Measurements from ENCODE around the gene CD19. TPM values are rescaled to one million over a fixed set of nuclear protein-coding genes. Genes with fewer than 3 reads are reported as not detected.
A peak's percentile ranks its signal among the peaks of the same experiment; 100 is the strongest.
"Not testable (repeated sequence)": the region's sequence is repeated elsewhere in the genome, so short reads cannot be mapped to it uniquely, and the experiment has no call there.

CD19 gene
- total and polyA plus RNA-seq, 7 donors: 1.4 to 45.9 TPM; not detected in 5

GRCh38 chr16:28977703-28978662, 46.2 kb downstream of the CD19 start:
- H3K36me3 ChIP-seq: peaks cover 0 to 54% (median 38%) of the 10 kb centered on the region in 4 donors
- no peak overlapping the region for H3K27ac ChIP-seq
- no peak for TF ChIP-seq POLR2A (IDR thresholded peaks at IDR 0.05)
- TF ChIP-seq, protein P1, sequence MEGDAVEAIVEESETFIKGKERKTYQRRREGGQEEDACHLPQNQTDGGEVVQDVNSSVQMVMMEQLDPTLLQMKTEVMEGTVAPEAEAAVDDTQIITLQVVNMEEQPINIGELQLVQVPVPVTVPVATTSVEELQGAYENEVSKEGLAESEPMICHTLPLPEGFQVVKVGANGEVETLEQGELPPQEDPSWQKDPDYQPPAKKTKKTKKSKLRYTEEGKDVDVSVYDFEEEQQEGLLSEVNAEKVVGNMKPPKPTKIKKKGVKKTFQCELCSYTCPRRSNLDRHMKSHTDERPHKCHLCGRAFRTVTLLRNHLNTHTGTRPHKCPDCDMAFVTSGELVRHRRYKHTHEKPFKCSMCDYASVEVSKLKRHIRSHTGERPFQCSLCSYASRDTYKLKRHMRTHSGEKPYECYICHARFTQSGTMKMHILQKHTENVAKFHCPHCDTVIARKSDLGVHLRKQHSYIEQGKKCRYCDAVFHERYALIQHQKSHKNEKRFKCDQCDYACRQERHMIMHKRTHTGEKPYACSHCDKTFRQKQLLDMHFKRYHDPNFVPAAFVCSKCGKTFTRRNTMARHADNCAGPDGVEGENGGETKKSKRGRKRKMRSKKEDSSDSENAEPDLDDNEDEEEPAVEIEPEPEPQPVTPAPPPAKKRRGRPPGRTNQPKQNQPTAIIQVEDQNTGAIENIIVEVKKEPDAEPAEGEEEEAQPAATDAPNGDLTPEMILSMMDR (IDR thresholded peaks at IDR 0.05): peak in 1 of 4 experiments; percentile 11
- H3K4me1 ChIP-seq: peaks cover 0 to 25% (median 16%) of the 10 kb centered on the region in 4 donors
- H3K9me3 ChIP-seq: no peaks in the 10 kb centered on the region
- no peak for DNase-seq
- 72 to 86% methylated on average over 11 of the region's 11 CpGs for WGBS, 2 donors
- no peaks in the 10 kb centered on the region for H3K27me3 ChIP-seq
- no peak overlapping the region for H3K4me3 ChIP-seq
- intact Hi-C loops (cut with DNase I): no loop called here

DNA sequence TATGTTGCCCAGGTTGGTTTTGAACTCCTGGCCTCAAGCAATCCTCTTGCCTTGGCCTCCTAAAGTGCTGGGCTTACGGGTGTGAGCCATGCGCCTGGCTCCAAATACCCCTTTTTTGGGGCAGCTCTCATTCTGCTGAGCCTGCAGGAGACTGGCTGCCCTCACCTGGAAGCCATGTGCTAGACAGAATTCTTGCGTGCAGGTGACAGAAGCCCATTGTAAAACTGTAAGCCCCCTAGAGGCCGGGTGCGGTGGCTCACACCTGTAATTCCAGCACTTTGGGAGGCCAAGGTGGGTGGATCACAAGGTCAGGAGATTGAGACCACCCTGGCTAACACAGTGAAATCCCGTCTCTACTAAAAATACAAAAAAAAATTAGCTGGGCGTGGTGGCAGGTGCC, 48.6 kb downstream of the CD19 start:
- DNase-seq; H3K27ac ChIP-seq; H3K9me3 ChIP-seq; intact Hi-C loops (cut with DNase I); H3K4me3 ChIP-seq; H3K27me3 ChIP-seq: not testable (repeated sequence)
- 87 to 88% methylated on average over 7 of the region's 7 CpGs for WGBS, 2 donors
- Histone ChIP-seq H3K4me1 (peaks cover 0 to 15% (median 8%) of the 10 kb centered on the region in 4 donors), H3K36me3 (peaks cover 0 to 77% (median 50%) of the 10 kb centered on the region in 4 donors)

DNA sequence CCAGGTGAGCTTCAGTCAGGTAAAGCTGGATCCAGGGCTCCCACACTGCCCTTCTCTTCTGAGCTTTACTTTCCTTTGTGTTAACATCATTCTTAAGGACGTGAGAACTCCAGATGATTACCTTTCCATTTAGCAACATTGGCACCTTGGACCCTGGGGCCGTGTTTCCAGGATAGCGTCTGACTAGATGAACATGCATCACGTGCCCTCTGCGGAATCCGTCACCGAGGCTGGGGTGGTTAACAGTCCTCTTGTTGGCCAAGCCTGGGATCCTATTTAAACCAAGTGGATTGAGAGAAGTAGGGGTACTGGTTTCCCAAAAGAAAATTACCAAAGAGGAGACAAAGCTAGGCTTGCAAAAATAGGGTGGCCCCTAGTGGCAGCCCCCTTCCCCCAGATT, 49.2 kb downstream of the CD19 start:
- Histone ChIP-seq H3K9me3 (no peaks in the 10 kb centered on the region), H3K4me3 (no peak overlapping the region), H3K4me1 (peaks cover 0 to 9% (median 2%) of the 10 kb centered on the region in 4 donors), H3K27ac (no peak overlapping the region), H3K36me3 (peaks cover 0 to 83% (median 53%) of the 10 kb centered on the region in 4 donors), H3K27me3 (no peaks in the 10 kb centered on the region)
- intact Hi-C loops (cut with DNase I): no loop called here
- TF ChIP-seq POLR2A (IDR thresholded peaks at IDR 0.05) (no peak), POLR2AphosphoS5 (IDR thresholded peaks at IDR 0.05) (no peak), EP300 (IDR thresholded peaks at IDR 0.05) (no peak)
- TF ChIP-seq, protein P1 (IDR thresholded peaks at IDR 0.05): no peak
- 96 to 97% methylated on average over 7 of the region's 7 CpGs for WGBS, 2 donors
- no peak for DNase-seq

DNA sequence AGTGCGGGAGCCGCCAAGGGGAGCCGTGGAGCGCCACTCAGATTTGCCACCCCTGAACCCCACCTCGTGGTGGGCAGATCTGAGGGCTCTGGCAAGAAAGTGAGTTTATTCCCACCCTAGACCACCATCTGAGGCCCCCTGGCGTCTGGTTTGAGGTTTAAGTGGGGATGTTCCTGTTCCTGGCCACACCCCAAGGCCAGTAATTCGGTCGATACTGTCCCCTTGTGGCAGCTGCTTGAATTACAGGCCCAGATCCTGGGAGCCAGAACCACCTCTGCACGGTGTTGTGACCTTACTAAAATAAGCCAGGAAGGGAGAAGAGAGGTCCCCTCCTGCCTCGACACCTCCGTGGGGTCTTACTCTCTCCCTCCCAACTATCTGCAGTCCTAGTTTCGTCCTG, 49.7 kb downstream of the CD19 start:
- peaks cover 0 to 89% (median 55%) of the 10 kb centered on the region in 4 donors for H3K36me3 ChIP-seq
- intact Hi-C loops (cut with DNase I): no loop called here
- no peaks in the 10 kb centered on the region for H3K9me3 ChIP-seq
- no peak overlapping the region for H3K4me3 ChIP-seq
- WGBS, 2 donors: 84 to 89% methylated on average over 12 of the region's 12 CpGs
- H3K27ac ChIP-seq: no peak overlapping the region
- TF ChIP-seq, protein P1 (IDR thresholded peaks at IDR 0.05): peak in 1 of 4 experiments; percentile 15
- no peak for TF ChIP-seq POLR2AphosphoS5 (IDR thresholded peaks at IDR 0.05)
- H3K27me3 ChIP-seq: no peaks in the 10 kb centered on the region
- DNase-seq: no peak
- peaks cover 0 to 3% (median 0%) of the 10 kb centered on the region in 4 donors for H3K4me1 ChIP-seq

GRCh38 chr16:28982418-28982817, 50.6 kb downstream of the CD19 start:
- peaks cover 0 to 4% (median 3%) of the 10 kb centered on the region in 4 donors for H3K9me3 ChIP-seq
- peaks cover 0 to 98% (median 58%) of the 10 kb centered on the region in 4 donors for H3K36me3 ChIP-seq
- DNase-seq: no peak
- H3K4me1 ChIP-seq: no peaks in the 10 kb centered on the region
- TF ChIP-seq EP300 (IDR thresholded peaks at IDR 0.05): no peak
- TF ChIP-seq, protein P1 (IDR thresholded peaks at IDR 0.05): no peak
- 93 to 96% methylated on average over 10 of the region's 10 CpGs for WGBS, 2 donors
- intact Hi-C loops (cut with DNase I): no loop called here
- H3K27me3 ChIP-seq: no peaks in the 10 kb centered on the region
- no peak overlapping the region for H3K27ac ChIP-seq
- no peak overlapping the region for H3K4me3 ChIP-seq

All from sigmoid colon (tissue), 7 donors.